GM21786 (cell line): Measurements from ENCODE around the gene STRN3.
"Not testable (repeated sequence)": the region's sequence is repeated elsewhere in the genome, so short reads cannot be mapped to it uniquely, and the experiment has no call there.

Source experiments
- ATAC-seq: cut with Tn5 transposase; IDR thresholded peaks from one replicate; pipeline ENCODE4 v1.9.1; 2021; ENCODE audit not compliant: unreplicated experiment

Gene STRN3

GRCh38 chr14:30972882-30973582 is 53.1 kb downstream of the STRN3 start:
- ATAC-seq = no peak

GRCh38 chr14:30972036-30972732 is 54.0 kb downstream of the STRN3 start:
- ATAC-seq = not testable (repeated sequence)

- no peak for ATAC-seq
These were observed 54.6 kb downstream of the STRN3 start for GRCh38 chr14:30971586-30971985.

- peak; percentile 66 for ATAC-seq
These were observed 56.4 kb downstream of the STRN3 start for GRCh38 chr14:30969796-30970195.

GRCh38 chr14:30967364-30968098 is 58.6 kb downstream of the STRN3 start:
- not testable (repeated sequence) for ATAC-seq

- no peak for ATAC-seq
These were observed 59.5 kb downstream of the STRN3 start for GRCh38 chr14:30966415-30967363.

GRCh38 chr14:30965861-30966260 is 60.3 kb downstream of the STRN3 start:
- not testable (repeated sequence) for ATAC-seq

- not testable (repeated sequence) for ATAC-seq
These were observed 63.6 kb downstream of the STRN3 start for GRCh38 chr14:30962537-30962936.

GRCh38 chr14:30961330-30961729 is 64.8 kb downstream of the STRN3 start:
- ATAC-seq = no peak

- ATAC-seq = no peak
These were observed 66.0 kb downstream of the STRN3 start for GRCh38 chr14:30960216-30960615.

GRCh38 chr14:30958555-30959407 is 67.4 kb downstream of the STRN3 start:
- no peak for ATAC-seq

- ATAC-seq = peak; percentile 85
These were observed 68.3 kb downstream of the STRN3 start for GRCh38 chr14:30957813-30958370.

- no peak for ATAC-seq
These were observed 76.5 kb downstream of the STRN3 start for GRCh38 chr14:30949651-30950050.

- ATAC-seq = no peak
These were observed 82.5 kb downstream of the STRN3 start for GRCh38 chr14:30943694-30944093.

- ATAC-seq = no peak
These were observed 85.3 kb downstream of the STRN3 start for GRCh38 chr14:30940886-30941285.

- no peak for ATAC-seq
These were observed 87.6 kb downstream of the STRN3 start for GRCh38 chr14:30938617-30939016.

- ATAC-seq = no peak
These were observed 90.7 kb downstream of the STRN3 start for GRCh38 chr14:30935445-30935844.

GRCh38 chr14:30933937-30934336 is 92.2 kb downstream of the STRN3 start:
- not testable (repeated sequence) for ATAC-seq

- no peak for ATAC-seq
These were observed 97.7 kb downstream of the STRN3 start for GRCh38 chr14:30928462-30928861.
